ENCODE data around the gene TNK2.
"Not testable (repeated sequence)": the region's sequence is repeated elsewhere in the genome, so short reads cannot be mapped to it uniquely, and the experiment has no call there.

TNK2 gene

DNA sequence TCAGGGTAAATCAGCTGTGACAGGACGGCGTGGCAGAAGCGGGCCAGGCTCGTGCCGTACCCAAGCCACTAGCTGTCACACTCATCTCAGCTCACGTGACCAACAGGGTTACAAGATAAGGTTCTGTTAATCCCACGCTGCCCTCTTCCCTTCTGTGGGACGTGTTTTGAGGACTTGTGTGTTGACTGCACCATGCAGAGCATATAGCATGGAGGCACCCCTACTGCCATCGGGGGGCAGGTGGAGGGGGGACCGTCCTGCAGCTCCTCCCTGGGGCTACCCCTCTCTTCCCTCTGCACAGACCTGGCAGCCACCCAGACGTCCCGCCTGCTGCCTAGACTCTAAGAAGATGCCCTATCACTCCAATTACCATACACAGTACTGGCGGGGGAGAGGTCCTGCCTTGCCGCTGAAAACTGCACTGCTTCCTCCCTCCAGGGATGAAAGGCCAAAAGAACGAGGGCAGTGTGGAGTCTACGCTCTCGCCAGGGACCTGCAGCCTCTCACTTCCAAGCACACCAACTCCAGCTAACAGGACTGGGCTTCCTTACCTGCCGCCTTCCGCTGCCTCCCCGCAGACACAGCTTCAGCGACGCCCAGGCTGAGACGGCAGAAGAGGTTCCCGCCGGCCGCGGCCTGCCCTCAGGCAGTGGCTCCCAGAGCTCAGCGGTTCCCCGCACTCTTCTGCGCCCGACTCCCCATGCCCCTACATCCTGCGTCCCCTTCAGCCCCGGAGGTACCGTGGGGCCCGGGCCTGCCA, at the start of gene TNK2:
Gene TNK2, minus strand, starts transcription at position 618 of the 760 bp plus-strand sequence. CDS start 19,963 bp downstream, outside the sequence.
- DNase-seq: no peak

- no peak for DNase-seq
Measured at GRCh38 chr3:195956577-195956976, 48.2 kb upstream of the TNK2 start.

GRCh38 chr3:195955416-195955841, 47.1 kb upstream of the TNK2 start:
- DNase-seq: not testable (repeated sequence)

DNA sequence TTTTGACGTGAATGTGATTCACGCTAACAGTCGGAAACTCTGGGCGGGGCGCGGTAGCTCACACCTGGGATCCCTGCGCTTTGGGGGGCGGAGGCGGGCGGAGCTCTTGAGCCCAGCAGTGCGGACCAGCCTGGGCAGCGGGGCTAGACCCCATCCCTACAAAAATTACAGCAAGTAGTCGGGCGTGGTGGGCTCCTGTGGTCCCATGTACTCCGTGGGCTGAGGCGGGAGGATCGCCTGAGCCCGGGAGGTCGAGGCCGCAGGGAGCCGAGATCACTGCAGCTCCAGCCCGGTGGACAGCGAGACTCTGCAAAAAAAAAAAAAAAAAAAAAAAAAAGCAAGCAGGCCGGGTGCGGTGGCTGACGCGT, 46.4 kb upstream of the TNK2 start:
- not testable (repeated sequence) for DNase-seq

DNA sequence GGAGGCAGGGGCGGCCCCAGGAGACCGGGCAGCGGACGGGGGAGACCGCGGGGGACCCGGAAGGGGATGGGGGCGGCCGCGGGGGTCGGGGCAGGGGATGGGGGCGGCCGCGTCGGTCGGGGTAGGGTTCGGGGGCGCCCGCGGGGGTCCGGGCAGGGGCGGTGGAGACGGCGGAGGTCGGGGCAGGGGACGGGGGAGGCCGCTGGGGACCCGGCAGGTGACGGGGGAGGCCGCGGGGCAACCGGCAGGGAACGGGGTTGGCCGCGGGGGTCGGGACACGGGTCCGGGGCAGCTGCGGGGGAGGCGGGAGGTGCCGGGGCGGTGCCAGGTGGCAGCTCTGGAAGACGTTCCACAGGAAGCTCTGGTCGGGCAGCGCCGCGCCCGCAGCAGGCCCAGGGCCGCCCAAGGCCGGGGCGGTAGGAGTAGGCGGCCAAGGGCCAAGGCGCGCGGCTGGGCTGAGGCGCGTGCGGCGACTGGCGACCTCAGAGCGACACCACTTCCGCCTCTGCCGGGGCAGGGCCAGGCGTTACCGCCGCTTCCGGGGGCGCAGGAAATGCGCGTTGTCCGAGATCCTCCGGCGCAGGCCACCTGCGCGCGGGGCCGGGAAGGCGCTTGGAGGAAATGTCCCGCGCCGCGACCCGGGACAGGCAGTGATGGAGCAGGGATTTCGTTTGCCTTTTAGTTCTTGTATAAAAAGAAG, 45.9 kb upstream of the TNK2 start:
- not testable (repeated sequence) for DNase-seq

DNA sequence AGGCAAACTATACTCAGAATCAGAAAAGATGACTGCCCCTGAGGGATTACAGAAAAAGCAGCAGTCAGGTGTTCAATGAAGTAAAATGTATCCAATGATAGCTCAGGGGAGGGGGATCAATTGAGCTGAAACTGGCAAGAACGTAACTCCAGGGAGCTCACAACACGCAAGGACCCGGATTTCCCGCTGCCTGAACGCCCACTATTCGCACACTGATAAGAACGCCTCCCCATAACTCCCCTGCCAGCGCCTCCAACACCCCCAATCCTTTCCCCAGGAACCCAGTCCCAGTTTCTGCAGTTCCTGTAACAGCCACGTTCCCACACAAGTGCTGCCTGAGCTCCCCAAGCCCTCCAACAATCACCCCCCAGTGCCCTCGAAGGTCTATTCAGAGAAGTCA, 44.2 kb upstream of the TNK2 start:
- not testable (repeated sequence) for DNase-seq

DNA sequence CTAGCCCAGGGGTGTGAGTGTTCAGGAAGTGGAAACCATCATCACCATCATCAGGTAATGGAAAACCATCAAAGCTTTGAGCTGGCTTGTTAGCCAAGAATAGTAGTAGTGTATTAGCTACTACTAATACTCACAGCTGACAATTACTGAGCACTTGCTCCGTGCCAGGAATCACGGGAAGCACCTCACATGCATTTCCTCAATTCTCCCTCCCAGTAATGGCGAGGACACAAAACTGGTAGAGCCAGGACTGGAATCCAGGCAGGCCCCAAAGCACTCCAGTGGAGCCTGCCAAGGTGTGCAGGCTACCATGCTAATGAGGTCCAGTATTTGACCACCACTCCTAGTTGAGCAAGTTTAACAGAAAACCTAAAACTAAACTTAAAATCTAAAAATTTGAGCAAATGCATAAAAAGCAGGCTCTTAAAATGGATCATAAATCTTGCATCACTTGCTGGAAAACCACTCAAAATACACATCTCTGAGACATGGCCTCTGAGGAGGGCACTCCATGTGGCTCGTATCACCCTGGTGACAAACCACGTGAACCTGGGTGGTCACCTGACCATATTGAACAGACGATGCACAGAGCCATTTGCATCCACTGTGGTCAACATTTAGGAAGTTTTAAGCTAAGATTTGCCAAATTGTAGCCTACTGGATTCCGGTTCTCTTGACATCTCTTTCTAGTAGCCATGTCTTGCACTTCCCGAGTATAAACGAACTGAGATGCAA, 43.3 kb upstream of the TNK2 start:
- not testable (repeated sequence) for DNase-seq

DNA sequence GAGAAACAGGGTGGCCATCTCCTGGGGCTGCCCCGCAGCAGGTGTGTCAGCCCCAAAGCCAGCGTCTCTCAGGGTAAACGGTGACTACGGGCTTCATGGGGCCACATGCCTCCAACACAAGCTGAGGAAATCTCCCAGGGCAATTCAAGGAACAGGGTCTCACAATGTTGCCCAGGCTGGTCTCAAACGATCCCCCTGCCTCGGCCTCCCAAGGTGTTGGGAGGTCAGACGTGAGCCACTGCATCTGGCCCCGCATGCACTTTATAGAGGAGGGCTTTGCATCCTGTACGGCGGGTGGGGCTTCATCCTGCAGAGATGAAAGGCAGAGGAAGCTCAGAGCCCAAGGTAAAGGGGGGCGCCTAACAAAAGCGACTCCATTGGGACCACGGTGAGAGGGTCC, 42.4 kb upstream of the TNK2 start:
- DNase-seq: not testable (repeated sequence)

- DNase-seq: not testable (repeated sequence)
Measured at GRCh38 chr3:195950164-195950563, 41.8 kb upstream of the TNK2 start.

- not testable (repeated sequence) for DNase-seq
Measured at GRCh38 chr3:195946910-195947699, 38.8 kb upstream of the TNK2 start.

DNA sequence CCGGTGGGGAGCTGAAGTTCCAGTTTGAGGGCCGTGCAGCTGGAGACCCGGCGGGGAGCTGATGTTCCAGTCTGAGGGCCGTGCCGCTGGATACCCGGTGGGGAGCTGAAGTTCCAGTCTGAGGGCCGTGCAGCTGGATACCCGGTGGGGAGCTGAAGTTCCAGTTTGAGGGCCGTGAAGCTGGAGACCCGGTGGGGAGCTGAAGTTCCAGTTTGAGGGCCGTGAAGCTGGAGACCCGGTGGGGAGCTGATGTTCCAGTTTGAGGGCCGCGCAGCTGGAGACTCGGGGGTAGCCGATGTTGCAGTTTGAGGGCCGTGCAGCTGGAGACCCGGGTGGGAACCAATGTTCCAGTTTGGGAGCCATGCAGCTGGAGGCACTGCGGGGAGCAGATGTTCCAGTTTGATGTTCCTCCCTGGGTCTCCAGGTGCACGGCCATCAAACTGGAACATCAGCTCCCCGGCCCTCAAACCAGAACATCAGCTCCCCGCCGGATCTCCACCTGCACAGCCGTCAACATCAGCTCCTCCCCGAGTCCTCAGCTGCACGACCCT, 33.0 kb upstream of the TNK2 start:
- not testable (repeated sequence) for DNase-seq

- DNase-seq: not testable (repeated sequence)
Measured at GRCh38 chr3:195940806-195941205, 32.5 kb upstream of the TNK2 start.

DNA sequence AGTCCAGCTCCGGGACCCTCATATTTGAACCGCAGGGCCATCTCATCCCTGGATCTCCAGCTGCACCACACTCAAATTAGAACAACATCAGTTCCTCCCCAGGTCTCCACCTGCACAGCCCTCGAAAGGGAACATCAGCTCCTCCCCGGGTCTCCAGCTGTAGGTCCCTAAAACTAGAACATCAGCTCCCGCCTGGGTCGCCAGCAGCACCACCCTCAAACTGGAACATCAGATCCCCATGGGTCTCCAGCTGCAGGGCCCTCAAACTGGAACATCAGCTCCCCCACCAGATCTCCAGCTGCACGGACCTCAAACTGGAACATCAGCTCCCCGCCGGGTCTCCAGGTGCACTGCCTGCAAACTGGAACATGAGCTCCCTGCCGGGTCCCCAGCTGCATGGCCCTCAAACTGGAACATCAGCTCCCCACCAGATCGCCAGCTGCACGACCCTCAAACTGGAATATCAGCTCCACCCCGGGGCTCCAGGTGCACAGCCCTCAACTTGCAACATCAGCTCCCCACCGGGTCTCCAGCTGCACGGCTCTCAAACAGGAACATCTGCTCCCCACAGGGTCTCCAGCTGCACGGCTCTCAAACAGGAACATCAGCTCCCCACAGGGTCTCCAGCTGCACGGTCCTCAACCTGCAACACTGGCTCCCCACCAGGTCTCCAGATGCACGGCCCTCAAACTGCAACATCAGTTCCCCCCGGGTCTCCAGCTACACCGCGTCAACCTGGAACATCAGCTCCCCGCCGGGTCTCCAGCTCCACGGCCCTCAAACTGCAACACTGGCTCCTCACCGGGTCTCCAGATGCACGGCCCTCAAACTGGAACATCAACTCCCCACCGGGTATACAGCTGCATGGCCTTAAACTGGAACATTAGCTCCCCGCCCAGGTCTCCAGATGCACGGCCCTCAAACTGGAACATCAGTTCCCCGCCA, 31.4 kb upstream of the TNK2 start:
- DNase-seq: not testable (repeated sequence)

DNA sequence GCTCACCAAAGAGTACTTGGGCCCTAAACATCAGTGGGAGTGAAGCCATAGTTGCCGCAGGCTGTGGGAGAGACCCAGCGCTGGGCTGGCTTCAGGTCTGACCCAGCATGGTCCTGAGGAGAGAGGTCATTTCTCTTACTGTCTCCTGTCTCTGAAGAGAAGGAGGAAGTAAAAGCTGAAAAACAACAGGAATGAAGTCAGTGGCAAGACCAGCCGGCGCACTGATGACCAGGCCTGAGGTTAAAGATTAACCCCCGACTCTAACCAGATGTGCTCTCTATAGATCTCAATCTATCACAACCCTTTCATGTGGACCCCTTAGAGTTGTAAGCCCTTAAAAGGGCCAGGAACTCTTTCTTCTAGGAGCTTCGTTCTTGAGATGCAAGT, 24.7 kb upstream of the TNK2 start:
- DNase-seq: not testable (repeated sequence)

GRCh38 chr3:195932418-195933043, 24.2 kb upstream of the TNK2 start:
- DNase-seq: no peak

- DNase-seq: no peak
Measured at GRCh38 chr3:195931582-195932273, 23.4 kb upstream of the TNK2 start.

GRCh38 chr3:195929452-195929851, 21.1 kb upstream of the TNK2 start:
- no peak for DNase-seq

DNA sequence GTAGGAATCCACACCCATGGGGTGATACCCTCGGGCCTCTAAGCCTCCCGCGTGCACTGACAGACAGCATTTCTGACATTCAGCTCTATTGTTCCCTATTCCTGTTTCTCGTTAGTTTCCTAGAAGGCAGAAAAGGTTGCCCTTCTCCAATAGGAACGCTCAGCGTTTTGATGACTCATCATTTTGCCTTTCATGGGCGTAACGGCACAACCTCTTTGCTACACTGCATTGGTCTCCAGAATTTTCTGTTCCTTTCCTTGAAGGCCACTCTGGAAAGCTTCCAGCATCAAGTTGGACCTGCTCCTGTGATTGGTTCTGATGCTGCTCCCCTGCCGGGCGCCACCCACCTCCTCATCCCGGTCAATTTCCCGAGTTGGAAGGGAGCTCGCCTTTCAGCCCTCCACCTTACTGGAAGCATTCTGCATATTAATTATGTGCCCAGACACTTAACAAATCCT, 13.0 kb upstream of the TNK2 start:
- DNase-seq: no peak

DNA sequence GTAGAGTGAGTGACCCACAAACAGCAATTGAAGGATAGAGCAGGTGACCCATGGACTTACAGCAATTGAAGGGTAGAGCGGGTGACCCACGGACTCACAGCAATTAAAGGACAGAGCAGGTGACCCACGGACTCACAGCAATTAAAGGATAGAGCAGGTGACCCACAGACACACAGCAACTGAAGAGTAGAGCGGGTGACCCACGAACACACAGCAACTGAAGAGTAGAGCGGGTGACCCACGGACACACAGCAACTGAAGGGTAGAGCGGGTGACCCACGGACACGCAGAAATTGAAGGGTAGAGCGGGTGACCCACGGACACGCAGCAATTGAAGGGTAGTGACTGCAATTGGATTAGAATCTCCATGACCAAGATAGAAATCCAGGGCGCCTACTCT, 9.8 kb upstream of the TNK2 start:
- DNase-seq: no peak

DNA sequence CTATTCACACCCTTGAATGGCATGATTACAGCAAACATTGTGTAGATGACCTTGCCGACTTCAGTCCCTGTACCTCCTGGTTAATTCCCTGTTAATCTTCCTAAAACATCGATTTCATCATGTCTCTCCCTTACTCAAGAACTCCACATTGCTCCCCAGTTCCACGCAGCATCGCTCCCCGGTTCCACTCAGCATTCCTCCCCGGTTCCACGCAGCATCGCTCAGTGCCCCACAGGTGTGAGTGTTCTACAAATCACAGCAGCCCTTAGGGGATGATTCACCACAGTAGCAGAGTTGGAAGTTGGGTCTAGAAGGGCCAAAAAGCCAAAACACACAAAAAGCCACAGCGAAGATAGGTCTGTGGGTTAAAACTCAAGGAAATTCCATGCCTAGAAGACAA, 8.6 kb upstream of the TNK2 start:
- DNase-seq: no peak
